Eye (tissue), 1 donor: ENCODE results near the gene SHISA9.

Experiments
- DNase-seq: peaks from one replicate; pipeline ENCODE4 v3.0.0-alpha.2; 2015

The SHISA9 gene

GRCh38 chr16:13081825-13082331 is 180.5 kb downstream of the SHISA9 start:
- DNase-seq = no peak

GRCh38 chr16:13083681-13084080 is 182.3 kb downstream of the SHISA9 start:
- DNase-seq = no peak

GRCh38 chr16:13084331-13084730 is 182.9 kb downstream of the SHISA9 start:
- DNase-seq = no peak

- no peak for DNase-seq
Observed at GRCh38 chr16:13093661-13094060, 192.3 kb downstream of the SHISA9 start.

- DNase-seq = no peak
Observed at GRCh38 chr16:13095061-13095460, 193.7 kb downstream of the SHISA9 start.

- no peak for DNase-seq
Observed at GRCh38 chr16:13098536-13098935, 197.1 kb downstream of the SHISA9 start.

GRCh38 chr16:13099822-13100221 is 198.4 kb downstream of the SHISA9 start:
- DNase-seq = no peak

- DNase-seq = no peak
Observed at GRCh38 chr16:13100970-13101369, 199.6 kb downstream of the SHISA9 start.

GRCh38 chr16:13101828-13102227 is 200.4 kb downstream of the SHISA9 start:
- DNase-seq = no peak

- no peak for DNase-seq
Observed at GRCh38 chr16:13102401-13102800, 201.0 kb downstream of the SHISA9 start.

- no peak for DNase-seq
Observed at GRCh38 chr16:13103831-13104530, 202.6 kb downstream of the SHISA9 start.

GRCh38 chr16:13104772-13105171 is 203.4 kb downstream of the SHISA9 start:
- no peak for DNase-seq

GRCh38 chr16:13105427-13105826 is 204.0 kb downstream of the SHISA9 start:
- DNase-seq = peak; percentile 82

- DNase-seq = no peak
Observed at GRCh38 chr16:13106464-13106863, 205.1 kb downstream of the SHISA9 start.

GRCh38 chr16:13108126-13108525 is 206.7 kb downstream of the SHISA9 start:
- no peak for DNase-seq

- no peak for DNase-seq
Observed at GRCh38 chr16:13109171-13109570, 207.8 kb downstream of the SHISA9 start.

GRCh38 chr16:13110124-13110796 is 208.9 kb downstream of the SHISA9 start:
- peak; percentile 74 for DNase-seq

- no peak for DNase-seq
Observed at GRCh38 chr16:13111747-13112146, 210.3 kb downstream of the SHISA9 start.

- DNase-seq = no peak
Observed at GRCh38 chr16:13113741-13114140, 212.3 kb downstream of the SHISA9 start.

- DNase-seq = no peak
Observed at GRCh38 chr16:13118091-13118490, 216.7 kb downstream of the SHISA9 start.

- DNase-seq = no peak
Observed at GRCh38 chr16:13120091-13120490, 218.7 kb downstream of the SHISA9 start.

- no peak for DNase-seq
Observed at GRCh38 chr16:13120557-13120956, 219.2 kb downstream of the SHISA9 start.

GRCh38 chr16:13123991-13124390 is 222.6 kb downstream of the SHISA9 start:
- peak; percentile 63 for DNase-seq

- no peak for DNase-seq
Observed at GRCh38 chr16:13127144-13127543, 225.7 kb downstream of the SHISA9 start.
